Ovary (tissue), 3 donors: Measurements from ENCODE around the gene TSKU.

ENCODE experiments used
- POLR2A ChIP-seq: fragments of 450-650 bp; IDR thresholded peaks from one replicate; pipeline ENCODE4 v1.6.1; 2017; ENCODE audit warnings: antibody characterized with exemption, mild to moderate bottlenecking, moderate library complexity
- TF ChIP-seq, protein P1 (sequence below), 3 donors: fragments of 450-650 bp in 2 of 3; fragments of 200-600 bp in 1 of 3; IDR thresholded peaks; one replicate each; pipeline versions ENCODE4 v1.5.1 to v1.8.0; 2016 to 2022; ENCODE audit warnings: antibody characterized with exemption in 3 of 3, mild to moderate bottlenecking in 1 of 3
- donor health status: DM: no; HTN: no; CAD: no.

DNA sequence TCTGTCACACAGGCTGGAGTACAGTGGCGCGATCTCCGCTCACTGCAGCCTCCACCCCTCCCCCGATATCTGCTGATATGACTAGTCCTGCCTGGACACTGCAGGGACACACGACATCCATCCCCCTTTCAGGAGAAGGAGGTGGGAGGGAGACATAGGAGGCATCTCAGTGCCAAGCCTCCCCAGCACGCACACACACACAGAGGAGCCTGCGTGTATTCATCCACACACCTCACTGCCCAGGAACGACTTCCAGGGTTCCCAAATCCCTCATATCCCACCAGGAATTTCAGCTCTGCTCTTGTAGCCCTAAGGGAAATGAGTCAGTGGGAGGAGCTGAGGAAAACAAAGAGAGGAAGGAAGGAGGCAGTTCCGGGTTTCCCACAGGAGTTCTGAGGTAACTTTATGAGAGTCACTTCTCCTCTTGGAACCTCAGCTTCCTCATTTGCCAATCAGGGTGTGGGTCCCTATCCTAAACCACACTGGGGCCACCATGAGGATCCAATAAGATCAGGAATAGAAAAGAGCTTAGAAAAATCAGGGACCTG is 40.4 kb downstream of the TSKU start:
- TF ChIP-seq, protein P1, sequence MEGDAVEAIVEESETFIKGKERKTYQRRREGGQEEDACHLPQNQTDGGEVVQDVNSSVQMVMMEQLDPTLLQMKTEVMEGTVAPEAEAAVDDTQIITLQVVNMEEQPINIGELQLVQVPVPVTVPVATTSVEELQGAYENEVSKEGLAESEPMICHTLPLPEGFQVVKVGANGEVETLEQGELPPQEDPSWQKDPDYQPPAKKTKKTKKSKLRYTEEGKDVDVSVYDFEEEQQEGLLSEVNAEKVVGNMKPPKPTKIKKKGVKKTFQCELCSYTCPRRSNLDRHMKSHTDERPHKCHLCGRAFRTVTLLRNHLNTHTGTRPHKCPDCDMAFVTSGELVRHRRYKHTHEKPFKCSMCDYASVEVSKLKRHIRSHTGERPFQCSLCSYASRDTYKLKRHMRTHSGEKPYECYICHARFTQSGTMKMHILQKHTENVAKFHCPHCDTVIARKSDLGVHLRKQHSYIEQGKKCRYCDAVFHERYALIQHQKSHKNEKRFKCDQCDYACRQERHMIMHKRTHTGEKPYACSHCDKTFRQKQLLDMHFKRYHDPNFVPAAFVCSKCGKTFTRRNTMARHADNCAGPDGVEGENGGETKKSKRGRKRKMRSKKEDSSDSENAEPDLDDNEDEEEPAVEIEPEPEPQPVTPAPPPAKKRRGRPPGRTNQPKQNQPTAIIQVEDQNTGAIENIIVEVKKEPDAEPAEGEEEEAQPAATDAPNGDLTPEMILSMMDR (IDR thresholded peaks at IDR 0.05), result no peak
- no peak for TF ChIP-seq POLR2A
